ENCODE data around the gene CCDC9B. TPM values are rescaled to one million over a fixed set of nuclear protein-coding genes. Genes with fewer than 3 reads are reported as not detected.

CCDC9B gene
- total RNA-seq, 2 donors from 2014 or later, result 17.1 to 26.4 TPM

DNA sequence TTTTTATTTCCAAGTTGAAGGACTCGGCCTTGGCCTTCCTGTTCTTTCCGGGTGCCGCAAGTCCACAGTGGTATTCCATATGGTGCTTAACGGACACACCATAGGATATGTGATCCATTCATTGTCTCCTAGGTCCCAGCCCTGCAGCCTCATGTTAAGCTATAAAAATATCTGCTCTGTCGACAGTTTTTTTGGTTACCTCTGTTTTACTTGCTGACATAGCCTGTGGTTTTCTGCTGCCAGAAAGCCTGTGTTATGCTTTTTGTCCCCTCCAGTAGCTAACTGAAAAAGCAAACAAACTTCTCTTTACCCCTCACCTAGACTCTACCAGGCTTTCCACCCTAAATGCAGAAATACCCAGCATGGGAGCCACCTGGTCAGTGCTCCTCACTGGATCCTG is 12.0 kb downstream of the CCDC9B start:
- H3K27ac ChIP-seq, result no peak overlapping the region
- peaks cover 47% of the 10 kb centered on the region for H3K4me1 ChIP-seq
- H3K27me3 ChIP-seq, result no peaks in the 10 kb centered on the region
- H3K4me3 ChIP-seq, result no peak overlapping the region
- DNase-seq (no peak), ATAC-seq (no peak)
- H3K9me3 ChIP-seq, result no peaks in the 10 kb centered on the region
- no peaks in the 10 kb centered on the region for H3K36me3 ChIP-seq (replicated peaks in 1 of 2; ENCODE audit: insufficient read depth in 1 of 2, low read depth in 2 of 2)
- 71 to 80% methylated on average over 5 of the region's 5 CpGs for WGBS, 2 donors
- intact Hi-C loops (cut with DNase I), result no loop called here
- TF ChIP-seq POLR2A (IDR thresholded peaks at IDR 0.05), result no peak
- TF ChIP-seq, protein P1, sequence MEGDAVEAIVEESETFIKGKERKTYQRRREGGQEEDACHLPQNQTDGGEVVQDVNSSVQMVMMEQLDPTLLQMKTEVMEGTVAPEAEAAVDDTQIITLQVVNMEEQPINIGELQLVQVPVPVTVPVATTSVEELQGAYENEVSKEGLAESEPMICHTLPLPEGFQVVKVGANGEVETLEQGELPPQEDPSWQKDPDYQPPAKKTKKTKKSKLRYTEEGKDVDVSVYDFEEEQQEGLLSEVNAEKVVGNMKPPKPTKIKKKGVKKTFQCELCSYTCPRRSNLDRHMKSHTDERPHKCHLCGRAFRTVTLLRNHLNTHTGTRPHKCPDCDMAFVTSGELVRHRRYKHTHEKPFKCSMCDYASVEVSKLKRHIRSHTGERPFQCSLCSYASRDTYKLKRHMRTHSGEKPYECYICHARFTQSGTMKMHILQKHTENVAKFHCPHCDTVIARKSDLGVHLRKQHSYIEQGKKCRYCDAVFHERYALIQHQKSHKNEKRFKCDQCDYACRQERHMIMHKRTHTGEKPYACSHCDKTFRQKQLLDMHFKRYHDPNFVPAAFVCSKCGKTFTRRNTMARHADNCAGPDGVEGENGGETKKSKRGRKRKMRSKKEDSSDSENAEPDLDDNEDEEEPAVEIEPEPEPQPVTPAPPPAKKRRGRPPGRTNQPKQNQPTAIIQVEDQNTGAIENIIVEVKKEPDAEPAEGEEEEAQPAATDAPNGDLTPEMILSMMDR (IDR thresholded peaks at IDR 0.05), result no peak

DNA sequence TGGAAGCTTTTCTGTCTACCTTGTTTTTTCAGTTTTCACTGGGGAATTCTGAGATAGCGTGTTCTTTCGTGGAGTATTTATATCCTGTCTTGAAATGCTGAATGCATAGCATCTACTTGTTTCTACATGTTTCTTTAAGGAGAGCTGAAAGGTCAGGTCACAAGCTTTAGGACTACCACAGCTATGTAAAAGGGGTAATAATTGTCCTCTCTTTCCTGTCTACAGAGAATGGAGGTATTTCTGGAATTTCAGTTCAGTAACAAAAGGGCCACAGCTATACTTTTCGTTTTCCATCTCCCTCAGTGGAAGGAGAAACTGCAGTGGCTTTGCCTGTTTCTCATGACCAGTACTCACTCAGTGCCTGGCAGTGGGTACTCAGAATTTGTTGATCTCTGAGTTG is 12.6 kb downstream of the CCDC9B start:
- peaks cover 46% of the 10 kb centered on the region for H3K4me1 ChIP-seq
- H3K4me3 ChIP-seq, result no peak overlapping the region
- TF ChIP-seq, protein P1 (IDR thresholded peaks at IDR 0.05), result no peak
- TF ChIP-seq POLR2A (IDR thresholded peaks at IDR 0.05), result no peak
- ATAC-seq (no peak), DNase-seq (no peak)
- intact Hi-C loops (cut with DNase I), result no loop called here
- WGBS, 2 donors, result 71 to 75% methylated on average over 3 of the region's 3 CpGs
- H3K27ac ChIP-seq, result no peak overlapping the region
- no peaks in the 10 kb centered on the region for H3K9me3 ChIP-seq
- no peaks in the 10 kb centered on the region for H3K36me3 ChIP-seq (replicated peaks in 1 of 2; ENCODE audit: insufficient read depth in 1 of 2, low read depth in 2 of 2)
- H3K27me3 ChIP-seq, result no peaks in the 10 kb centered on the region

DNA sequence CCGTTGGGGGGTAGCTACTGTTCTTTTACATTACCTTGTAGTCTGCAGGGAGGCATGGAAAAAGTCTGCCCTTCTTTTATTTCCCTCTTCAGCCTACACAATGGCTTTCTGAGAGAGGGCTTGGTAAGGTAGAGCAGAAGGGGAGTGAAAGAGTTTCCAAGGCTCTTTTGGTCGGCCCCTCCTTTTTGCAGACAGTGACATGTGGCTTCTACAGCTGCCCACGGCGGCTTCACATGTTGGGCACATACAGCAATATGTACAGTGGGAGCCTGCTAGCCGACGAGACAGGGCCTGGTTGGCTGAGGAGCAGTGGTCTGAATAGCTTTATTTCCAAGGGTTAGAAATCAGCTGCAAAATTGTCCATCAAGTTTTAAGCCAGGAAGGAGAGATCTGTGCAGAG is 13.3 kb downstream of the CCDC9B start:
- Histone ChIP-seq H3K4me1 (peaks cover 54% of the 10 kb centered on the region), H3K9me3 (no peaks in the 10 kb centered on the region), H3K4me3 (no peak overlapping the region), H3K36me3 (replicated peaks in 1 of 2; ENCODE audit: insufficient read depth in 1 of 2, low read depth in 2 of 2) (no peaks in the 10 kb centered on the region), H3K27me3 (no peaks in the 10 kb centered on the region), H3K27ac (no peak overlapping the region)
- intact Hi-C loops (cut with DNase I), result no loop called here
- no peak for TF ChIP-seq POLR2A (IDR thresholded peaks at IDR 0.05)
- TF ChIP-seq, protein P1 (IDR thresholded peaks at IDR 0.05), result no peak
- WGBS, 2 donors, result 64 to 81% methylated on average over 6 of the region's 6 CpGs
- DNase-seq (no peak), ATAC-seq (no peak)

DNA sequence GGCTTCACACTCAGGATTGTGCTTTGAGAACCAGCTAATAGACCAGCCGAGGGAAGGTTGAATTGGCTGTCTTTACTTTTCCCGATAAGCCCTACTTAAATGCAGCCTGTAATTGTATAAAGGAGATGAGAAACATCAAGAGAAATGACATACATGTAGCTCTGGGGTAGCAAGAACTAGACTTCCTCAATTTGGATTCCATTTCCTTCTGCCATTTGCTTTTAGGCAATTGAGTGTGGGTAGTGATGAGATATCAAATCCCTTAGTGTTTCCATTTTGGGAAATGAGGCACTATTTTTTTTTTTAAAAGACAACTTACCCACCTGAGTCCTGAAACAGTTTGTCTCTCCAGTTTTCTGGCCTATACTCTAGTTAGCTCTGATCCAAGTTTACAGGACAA is 15.0 kb downstream of the CCDC9B start:
- DNase-seq (no peak), ATAC-seq (no peak)
- Histone ChIP-seq H3K27me3 (no peaks in the 10 kb centered on the region), H3K9me3 (no peaks in the 10 kb centered on the region), H3K36me3 (replicated peaks in 1 of 2; ENCODE audit: insufficient read depth in 1 of 2, low read depth in 2 of 2) (no peaks in the 10 kb centered on the region), H3K4me3 (no peak overlapping the region), H3K27ac (no peak overlapping the region), H3K4me1 (peaks cover 53% of the 10 kb centered on the region)
- TF ChIP-seq, protein P1 (IDR thresholded peaks at IDR 0.05), result no peak
- no peak for TF ChIP-seq POLR2A (IDR thresholded peaks at IDR 0.05)
- WGBS, 2 donors, result 93 to 100% methylated on average over 2 of the region's 2 CpGs
- intact Hi-C loops (cut with DNase I), result no loop called here

DNA sequence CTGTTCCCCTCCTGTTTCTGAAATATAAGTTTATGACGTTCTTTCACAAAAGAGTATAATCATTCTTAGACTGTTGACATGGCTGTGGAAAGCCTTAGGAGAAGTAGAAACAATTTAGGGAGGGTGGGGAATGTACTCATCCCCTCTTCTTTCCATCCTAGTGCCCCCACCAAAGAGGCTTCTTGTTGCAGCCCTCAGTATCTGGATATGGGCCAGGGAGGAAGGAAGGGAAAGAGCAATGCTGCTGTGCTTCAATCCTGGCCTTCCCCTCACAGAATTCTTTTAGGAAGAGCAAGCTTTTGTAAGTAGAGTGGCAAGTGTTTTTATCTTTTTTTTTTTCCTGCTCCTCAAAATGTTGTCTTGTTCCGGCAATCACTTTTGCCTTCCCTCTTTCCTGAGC is 15.6 kb downstream of the CCDC9B start:
- H3K36me3 ChIP-seq (replicated peaks in 1 of 2; ENCODE audit: insufficient read depth in 1 of 2, low read depth in 2 of 2), result no peaks in the 10 kb centered on the region
- no peak for DNase-seq
- no peak for ATAC-seq
- no peak for TF ChIP-seq POLR2A (IDR thresholded peaks at IDR 0.05)
- TF ChIP-seq, protein P1 (IDR thresholded peaks at IDR 0.05), result no peak
- intact Hi-C loops (cut with DNase I), result no loop called here
- 68 to 75% methylated on average over 2 of the region's 2 CpGs for WGBS, 2 donors
- H3K9me3 ChIP-seq, result no peaks in the 10 kb centered on the region
- no peak overlapping the region for H3K27ac ChIP-seq
- H3K4me3 ChIP-seq, result no peak overlapping the region
- no peaks in the 10 kb centered on the region for H3K27me3 ChIP-seq
- peaks cover 52% of the 10 kb centered on the region for H3K4me1 ChIP-seq

All from body of pancreas (tissue), 4 donors.